Epithelial cell of esophagus (primary cell): ENCODE measurements around the gene POU2AF1.

Experiments used
- DNase-seq: peaks from one replicate; pipeline ENCODE4 v3.0.0; 2010; ENCODE audit warnings: low read depth
- H3K4me3 ChIP-seq: 2 replicates; pipeline ENCODE4 v1.5.1; 2011; ENCODE audit warnings: mild to moderate bottlenecking, low read length, control low read depth
- TF ChIP-seq, protein P1 (sequence below): IDR thresholded peaks from 2 replicates; pipeline ENCODE4 v1.5.1; 2011; ENCODE audit warnings: low read depth, mild to moderate bottlenecking, low read length, control low read depth, inconsistent platforms; ENCODE audit not compliant: insufficient read depth; ENCODE audit errors: missing control alignments

POU2AF1 gene

DNA sequence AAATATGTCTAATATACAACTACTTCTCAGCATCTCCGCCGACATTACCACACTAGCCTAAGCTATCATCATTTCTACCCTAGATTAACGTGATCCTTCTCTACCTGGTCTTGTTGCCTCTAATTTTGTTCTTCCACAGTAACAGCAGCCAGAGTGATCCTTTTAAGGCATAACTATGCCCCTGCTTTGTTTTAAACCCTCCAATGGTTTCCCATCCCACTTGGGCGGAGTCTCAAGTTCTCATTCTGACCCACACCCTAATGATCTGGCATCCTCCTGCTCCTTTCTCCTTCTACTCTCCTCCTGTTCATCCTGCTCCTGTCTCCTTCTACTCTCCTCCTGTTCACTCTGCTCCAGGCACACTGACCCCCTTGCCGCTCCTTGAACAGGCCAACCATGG lies 31.9 kb upstream of the POU2AF1 start:
- TF ChIP-seq, protein P1, sequence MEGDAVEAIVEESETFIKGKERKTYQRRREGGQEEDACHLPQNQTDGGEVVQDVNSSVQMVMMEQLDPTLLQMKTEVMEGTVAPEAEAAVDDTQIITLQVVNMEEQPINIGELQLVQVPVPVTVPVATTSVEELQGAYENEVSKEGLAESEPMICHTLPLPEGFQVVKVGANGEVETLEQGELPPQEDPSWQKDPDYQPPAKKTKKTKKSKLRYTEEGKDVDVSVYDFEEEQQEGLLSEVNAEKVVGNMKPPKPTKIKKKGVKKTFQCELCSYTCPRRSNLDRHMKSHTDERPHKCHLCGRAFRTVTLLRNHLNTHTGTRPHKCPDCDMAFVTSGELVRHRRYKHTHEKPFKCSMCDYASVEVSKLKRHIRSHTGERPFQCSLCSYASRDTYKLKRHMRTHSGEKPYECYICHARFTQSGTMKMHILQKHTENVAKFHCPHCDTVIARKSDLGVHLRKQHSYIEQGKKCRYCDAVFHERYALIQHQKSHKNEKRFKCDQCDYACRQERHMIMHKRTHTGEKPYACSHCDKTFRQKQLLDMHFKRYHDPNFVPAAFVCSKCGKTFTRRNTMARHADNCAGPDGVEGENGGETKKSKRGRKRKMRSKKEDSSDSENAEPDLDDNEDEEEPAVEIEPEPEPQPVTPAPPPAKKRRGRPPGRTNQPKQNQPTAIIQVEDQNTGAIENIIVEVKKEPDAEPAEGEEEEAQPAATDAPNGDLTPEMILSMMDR, result no peak
- no peak for DNase-seq
- no peak overlapping the region for H3K4me3 ChIP-seq

DNA sequence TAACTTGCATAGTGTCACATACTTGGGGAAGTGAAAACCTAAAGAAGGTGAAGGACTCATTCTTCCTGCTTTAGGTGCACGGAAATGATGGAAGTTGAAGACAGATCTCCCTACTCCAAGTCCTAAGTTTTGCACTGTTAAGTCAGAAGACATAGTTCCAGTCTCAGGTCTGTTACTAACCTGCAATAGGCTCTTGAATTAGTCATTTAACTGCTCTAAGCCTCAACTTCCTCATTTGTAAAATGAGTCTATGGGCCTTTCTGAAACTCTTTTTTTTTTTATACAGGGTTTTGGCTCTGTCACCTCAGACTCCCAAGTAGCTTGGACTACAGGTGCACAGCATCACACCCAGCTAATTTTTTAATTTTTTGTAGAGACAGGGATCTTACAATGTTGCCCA lies 30.8 kb upstream of the POU2AF1 start:
- TF ChIP-seq, protein P1, result no peak
- no peak overlapping the region for H3K4me3 ChIP-seq
- no peak for DNase-seq

DNA sequence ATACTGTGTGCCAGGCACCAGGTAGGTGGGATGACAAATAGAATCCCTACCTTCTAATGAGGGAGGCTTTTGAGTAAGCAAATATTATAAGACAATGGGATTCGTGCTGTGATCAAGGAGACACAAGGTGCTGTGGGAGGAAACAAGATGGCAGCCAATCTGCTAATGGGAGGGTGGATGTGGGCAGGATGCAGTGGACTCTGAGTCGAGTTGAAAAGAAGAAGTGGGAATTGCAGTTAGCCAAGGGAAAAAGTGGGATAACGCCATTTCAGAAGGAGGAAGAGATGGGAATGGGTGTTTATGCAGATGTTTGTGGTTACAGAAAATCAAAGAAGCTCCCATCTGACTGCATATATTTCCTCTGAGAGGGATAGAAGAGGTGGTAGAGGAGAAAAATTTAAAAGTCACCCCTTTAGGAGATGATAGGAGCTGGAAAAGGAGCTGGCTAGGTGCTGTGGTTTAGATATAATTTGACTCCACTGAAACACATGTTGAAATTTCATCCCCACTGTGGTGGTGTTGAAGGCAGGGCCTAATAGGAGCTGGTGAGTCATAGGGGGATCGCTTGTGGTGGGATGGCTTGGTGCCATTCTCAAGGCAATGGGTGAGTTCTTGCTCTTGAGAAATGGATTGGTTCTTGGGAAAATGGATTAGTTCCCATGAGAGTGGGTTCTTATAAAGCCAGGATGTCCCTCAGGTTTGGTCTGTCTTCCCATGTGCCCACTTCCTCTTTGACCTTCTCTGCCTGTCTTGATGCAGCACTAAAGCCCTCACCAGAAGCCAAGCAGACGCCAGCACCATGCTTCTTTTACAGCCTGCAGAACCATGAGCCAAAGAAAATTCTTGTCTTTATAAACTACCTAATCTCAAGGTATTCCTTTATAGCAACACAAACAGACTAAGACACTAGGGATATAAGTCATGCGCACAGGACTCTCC lies 30.0 kb upstream of the POU2AF1 start:
- no peak overlapping the region for H3K4me3 ChIP-seq
- TF ChIP-seq, protein P1, result no peak
- DNase-seq, result no peak

DNA sequence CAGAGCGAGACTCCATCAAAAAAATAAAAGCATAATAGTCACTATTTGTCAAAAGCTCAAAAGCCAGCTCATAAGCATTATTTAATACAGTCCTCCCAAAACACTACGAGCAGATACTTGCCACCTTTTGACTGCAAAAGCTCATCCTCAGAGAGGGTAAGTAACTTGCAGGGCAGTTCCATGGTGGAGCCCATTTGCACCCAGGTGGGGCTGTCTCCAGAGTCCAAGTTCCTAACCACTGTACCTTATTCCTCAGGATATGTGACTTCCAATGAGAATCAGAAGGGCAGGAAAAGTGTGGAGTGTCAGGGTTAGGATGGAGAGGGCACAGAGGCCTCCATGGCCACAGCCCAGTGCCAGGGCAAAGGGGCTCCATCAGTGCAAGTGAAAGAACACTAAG lies 28.6 kb upstream of the POU2AF1 start:
- TF ChIP-seq, protein P1, result no peak
- H3K4me3 ChIP-seq, result no peak overlapping the region
- DNase-seq, result no peak

DNA sequence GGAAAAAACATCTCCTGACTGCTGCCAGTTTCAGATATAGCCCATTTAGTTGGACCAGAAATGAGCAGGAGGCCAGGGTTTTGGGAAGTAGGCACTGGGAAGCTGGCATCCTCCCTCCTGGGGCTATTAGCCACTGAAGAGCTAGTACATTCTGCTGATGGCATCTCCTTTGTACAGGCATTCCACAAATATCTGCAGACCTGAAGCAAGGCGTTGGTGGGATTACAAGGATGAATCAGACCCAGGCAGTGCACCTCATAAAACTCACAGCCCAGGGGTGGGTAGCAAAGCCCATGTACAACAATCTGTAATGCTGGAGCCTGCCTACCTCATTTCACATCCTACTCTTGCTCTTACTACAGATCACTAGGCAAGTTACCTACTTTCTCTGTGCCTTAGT lies 27.5 kb upstream of the POU2AF1 start:
- TF ChIP-seq, protein P1, result no peak
- no peak for DNase-seq
- no peak overlapping the region for H3K4me3 ChIP-seq

DNA sequence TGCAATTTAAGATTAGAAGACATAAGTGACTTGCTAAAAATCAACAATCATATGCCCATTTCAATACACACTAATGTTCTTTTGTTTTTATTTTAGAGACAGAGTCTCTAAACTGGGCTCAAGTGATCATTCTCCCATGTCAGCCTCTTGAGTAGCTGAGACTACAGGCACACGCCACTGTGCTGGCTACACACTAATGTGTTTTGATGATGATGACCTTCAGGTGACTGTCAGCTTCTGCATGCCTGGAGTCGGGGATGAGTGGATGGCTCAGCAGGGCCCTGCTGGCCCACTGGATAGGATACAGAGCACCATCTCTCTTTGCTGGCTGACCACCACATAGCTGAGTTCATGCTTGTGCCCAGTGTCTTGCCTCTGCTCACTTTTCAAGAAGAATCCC lies 27.0 kb upstream of the POU2AF1 start:
- H3K4me3 ChIP-seq, result no peak overlapping the region
- no peak for DNase-seq
- TF ChIP-seq, protein P1, result no peak

DNA sequence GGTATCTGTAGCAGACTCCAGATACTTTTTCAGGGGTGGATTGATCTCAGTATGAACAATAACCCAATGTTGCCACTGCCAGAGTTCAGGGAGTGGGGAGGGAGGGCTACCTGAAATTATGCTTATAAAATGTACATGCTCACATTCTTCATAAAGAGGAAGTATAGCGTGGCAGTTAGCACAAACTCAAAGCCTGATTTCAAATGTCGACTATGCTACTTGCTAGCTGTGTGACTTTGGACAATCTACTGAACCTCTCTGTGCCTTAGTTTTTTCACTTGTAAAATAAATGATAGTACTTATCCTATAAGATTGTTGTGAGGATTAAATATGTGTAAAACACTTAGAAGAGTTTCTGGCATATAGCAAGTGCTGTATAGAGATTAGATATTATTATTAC lies 26.5 kb upstream of the POU2AF1 start:
- TF ChIP-seq, protein P1, result no peak
- H3K4me3 ChIP-seq, result no peak overlapping the region
- DNase-seq, result no peak
